HG02678 (cell line): ENCODE results near the gene MME.
"Not testable (repeated sequence)": the region's sequence is repeated elsewhere in the genome, so short reads cannot be mapped to it uniquely, and the experiment has no call there.

Source experiments
- ATAC-seq: cut with Tn5 transposase; IDR thresholded peaks from one replicate; pipeline ENCODE4 v1.9.1; 2021; ENCODE audit warnings: mild to moderate bottlenecking, moderate library complexity; ENCODE audit not compliant: unreplicated experiment

The MME gene

DNA sequence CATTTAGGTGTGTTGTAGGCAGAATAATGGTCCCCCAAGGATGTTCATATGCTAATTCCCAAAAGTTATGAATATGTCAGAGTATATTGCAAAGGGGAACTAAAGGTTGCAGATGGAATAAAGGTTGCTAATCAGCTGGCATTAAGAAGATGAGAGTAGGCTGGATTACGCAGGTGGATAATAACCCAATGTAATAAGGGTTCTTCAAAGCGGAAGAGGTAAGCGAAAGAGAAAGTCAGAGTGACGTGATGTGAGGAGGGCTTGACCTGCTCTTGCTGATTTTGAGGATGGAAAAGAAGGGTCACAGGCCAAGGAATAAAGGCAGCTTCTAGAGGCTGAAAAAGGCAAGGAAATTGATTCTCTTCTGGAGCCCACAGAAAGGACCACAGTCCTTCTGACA lies 109.4 kb downstream of the MME start:
- no peak for ATAC-seq

DNA sequence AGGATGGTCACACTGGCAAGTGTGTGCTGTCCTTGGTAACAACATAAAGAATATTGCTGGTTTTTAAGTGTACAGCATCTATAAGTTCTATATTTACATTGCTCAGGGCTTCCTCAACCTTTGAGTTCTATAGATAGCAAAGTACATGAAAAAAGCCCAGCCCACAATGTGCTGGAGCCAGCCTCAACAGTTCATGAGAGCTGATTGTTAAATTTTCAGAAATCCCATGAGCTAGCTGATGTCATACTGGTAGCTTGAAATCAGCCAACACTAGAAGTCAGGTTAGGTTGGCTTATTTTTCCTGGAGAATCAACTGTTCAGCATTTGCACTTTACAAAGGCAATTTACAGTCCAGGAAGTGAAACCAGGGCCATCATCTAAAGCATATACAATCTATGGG lies 110.6 kb downstream of the MME start:
- ATAC-seq = no peak

DNA sequence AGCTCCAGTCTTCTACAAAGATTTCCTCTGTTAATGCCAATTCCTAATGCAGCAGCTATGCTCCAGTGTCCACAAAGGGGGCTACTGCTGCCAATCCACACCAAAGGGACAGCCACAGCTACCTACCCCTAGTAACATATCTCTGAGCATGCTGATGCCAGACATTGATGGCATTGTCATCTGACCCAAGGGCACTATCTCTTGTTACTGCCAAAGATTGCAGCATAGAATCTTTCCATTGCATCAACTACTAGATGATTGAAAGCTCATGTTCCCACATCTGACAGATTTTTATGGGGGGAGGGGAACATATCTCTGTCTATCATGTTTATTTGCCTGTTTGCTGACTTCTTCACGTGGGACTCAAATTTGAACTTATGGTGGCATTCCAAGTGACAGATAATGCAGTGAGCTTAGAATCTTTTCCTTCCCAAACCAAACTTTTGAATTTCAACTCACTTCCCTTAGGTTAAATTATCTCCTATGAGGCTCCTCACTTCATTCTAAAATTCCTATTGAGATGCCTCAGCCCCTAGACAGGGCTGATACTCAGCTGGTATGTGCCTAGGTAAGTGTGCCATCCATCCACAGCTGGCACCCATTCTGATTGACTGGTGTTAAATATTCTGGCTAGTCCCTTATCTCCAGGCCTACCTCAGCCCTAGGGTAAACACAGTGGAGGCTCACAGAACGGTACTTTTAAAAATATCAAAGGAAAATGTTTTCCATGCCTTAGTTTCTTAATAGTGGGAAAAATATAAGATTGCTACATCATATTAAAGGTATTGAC lies 113.0 kb downstream of the MME start:
- ATAC-seq = no peak

DNA sequence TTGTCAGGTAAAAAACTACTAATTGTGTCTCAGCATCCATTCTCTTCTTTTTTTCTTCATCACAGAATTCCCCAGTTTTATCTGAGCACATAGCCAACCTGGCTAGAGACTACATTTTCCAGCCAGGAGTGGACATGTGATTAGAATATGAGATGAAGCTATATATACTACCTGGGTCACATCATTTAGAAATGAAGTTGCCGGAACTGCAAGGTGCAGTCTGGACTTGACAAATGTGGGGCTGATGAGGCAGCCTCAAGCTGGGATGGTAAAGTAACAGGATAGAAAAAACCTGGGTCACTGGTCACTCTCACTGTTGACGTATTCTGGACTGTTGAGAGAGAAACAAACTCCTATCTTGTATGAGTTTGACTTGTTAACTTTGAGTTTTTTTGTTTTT lies 113.7 kb downstream of the MME start:
- no peak for ATAC-seq

DNA sequence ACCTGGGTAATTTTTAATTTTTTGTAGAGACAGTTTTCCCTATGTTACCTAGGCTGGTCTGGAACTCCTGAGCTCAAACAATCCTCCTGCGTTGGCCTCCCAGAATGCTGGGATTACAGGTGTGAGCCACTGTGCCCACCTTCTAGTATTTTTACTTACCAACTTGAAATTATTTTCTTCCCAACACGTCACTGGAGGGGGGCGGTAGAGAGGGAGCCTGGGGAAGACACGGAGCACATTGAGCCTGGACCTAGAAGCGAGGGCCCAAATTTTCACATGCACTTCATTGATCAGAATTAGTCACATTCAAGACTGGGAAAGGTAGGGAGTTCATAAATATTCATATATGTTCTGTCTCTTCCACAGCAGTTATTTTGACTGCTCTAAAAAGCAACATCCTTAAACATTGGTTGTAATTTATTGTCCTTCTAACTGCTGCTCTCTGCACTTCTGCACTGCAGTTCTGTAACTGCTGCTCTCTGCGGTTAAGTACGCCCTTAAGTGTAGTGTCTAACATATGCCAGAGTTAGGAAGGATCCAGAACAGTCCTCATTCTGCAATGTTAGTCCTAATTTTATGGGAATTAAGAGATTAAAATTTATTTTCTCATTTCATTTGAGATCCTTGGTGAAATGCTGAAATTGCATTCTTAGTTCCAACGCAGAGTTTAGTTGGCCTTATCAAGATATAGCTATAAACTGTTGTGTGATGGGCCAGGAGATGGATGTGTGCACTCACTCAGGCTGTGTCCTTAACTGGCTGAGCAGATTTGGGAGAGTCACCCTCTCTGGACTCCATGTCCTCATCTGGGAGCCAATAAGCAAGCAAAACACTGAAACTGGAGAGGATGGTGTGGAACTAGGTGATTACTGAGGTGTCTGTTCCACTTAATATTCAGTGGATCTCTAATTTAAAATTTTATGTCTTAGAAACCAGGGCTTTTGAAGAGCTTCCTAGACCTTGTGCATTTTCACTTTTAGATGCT lies 115.1 kb downstream of the MME start:
- no peak for ATAC-seq

DNA sequence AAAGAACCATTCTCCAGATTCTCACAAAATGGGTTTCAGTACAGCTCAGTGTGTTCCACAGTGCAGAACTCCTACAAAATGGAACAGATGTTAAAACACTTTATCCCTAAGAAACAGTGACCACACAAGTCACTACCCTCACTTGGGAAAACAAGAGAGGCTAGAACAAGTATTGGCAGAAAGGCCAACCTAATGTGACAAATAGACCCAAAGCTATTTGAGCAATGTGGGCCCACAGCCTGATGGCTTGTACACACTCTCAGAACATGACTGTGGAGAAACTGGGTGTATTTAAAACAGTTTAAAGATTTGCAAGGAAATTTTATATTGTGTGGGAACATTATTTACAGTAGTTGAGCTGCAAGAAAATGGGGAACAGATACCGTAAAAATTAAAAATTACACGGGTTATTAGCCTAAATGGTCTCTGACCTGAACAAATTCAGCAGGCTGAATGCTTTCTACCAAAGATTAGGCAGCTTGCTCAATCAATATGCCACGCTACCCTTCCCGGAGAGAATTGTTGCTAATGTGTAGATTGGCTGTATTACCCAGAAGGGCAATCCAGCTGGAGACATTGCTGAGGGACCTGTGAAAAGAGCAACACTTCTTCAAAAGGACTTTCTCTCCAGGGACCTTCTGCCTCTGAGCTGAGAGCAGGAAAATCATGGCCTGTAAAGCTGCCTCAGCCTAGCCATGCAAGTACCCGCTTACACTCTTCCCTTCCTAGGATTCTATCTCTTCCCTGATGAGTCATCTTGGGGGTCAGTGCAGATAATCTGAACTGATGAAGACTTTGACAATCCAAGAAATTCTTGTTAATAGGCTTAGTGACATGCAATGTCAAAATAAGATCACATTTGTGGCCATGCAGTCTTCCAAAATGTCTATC lies 116.3 kb downstream of the MME start:
- ATAC-seq = no peak

DNA sequence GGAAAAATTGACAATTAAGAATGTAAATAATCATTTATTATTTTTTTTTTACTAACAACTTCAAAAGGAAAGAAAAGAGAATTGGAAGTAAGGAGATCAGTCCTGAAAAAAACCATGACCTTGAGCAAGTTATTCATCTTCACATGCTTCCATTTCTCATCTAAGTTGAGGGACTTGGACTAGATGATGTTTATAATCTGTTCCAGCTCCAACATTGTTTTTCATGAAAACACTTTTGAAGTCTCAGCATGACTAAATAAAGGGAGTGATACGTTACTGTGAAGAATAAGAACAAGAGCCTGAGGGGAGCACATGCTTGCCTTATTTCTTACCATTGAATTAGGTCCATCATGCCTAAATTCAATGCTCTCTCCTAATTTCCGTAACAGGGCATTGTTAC lies 117.7 kb downstream of the MME start:
- no peak for ATAC-seq

DNA sequence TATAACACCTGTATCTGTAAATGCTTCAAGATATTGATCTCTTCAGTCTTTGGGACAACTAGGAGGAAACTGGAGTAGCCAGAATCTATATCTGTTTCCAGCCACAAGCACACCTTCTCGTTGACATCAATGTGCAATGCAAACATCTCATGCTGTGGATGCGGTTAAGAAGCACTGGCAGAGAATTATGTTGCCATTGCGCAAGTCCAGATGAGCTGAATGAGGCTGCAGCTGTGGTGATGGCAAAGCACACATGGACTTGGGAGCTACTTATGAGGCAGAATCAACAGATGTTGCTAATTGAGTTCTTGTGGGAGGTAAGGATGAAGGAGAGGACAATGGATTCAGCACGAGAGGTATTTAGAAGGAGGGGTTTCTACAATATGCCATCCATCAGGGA lies 122.5 kb downstream of the MME start:
- no peak for ATAC-seq

DNA sequence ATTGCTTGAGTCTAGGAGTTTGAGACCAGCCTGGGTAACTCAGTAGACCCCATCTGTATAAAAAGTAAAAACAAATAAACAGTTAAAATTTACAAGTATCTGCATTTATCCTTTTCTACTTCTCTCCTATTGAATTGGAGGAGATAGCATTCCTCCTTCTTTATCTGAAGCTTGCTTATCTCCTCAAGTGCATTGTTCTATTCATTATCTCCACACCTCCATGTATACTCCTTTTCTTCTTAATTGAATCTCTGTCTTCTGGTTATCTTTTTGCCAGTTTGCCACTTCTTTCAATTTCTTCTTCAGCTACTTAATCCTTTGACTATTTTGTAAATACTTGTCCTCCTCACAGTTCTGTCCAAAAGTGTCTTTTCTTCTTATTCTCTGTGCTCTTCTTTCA lies 124.7 kb downstream of the MME start:
- ATAC-seq = no peak

DNA sequence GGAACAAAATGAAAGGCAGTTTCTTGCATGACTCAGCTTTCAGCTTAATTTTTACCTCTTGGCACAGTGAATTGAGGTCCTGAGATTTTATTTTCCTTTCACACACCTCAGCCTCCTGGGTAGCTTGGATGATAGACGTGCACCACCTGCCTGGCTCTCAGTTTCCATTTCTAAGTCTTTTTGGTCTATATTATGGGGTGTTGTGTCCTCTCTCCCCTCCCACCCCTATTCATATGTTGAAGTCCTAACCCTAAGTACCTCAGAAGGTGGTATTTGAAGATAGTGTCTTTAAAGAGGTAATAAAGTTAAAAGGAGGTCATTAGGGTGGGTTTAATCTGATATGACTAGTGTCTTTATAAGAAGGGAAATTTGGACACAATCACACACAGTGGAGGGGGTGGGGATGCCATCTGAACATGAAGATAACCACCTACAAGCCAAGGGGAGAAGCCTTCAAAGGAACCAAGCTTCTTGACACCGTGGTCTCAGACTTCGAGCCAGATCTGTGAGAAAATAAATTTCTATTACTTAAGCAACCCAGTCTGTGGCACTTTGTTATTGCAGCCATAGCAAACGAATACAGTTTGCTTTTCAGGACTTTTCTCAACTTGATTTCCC lies 128.2 kb downstream of the MME start:
- no peak for ATAC-seq

DNA sequence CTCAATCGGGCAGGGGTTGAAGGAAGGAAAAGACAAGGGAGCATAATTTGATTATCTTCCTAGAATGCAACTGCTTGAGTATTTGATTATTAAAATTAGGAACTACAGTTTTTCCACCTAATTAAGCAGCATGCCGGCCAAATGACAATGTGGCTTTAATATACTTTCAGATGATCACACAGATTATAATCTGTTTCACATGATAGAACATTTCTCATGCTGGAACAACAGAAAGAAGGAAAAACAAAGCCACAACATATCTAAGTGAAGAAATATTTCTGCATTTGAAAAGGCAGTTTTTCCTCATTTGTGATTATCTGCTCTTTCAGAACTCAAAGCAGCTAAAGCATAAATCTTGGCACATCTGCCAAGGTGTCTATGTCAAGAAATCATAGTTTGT lies 130.6 kb downstream of the MME start:
- ATAC-seq = no peak

DNA sequence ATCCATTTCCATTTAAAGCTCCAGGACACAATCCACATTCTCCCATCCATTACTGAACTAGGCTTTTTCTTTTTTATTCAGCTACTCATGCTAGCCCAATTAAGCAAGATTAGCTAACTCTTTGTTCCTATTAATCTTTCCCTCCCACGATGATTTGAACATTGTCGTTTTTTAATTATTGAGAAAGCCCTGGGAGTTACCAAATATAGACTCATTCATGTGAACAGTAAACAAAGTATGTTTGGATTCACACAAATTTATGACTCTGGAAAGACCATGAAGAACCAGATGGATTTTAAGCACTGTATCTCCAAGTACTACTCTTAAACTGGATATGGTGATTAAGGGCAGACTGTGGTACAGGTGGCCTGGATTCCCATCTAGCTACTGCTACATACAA lies 131.1 kb downstream of the MME start:
- ATAC-seq = no peak

DNA sequence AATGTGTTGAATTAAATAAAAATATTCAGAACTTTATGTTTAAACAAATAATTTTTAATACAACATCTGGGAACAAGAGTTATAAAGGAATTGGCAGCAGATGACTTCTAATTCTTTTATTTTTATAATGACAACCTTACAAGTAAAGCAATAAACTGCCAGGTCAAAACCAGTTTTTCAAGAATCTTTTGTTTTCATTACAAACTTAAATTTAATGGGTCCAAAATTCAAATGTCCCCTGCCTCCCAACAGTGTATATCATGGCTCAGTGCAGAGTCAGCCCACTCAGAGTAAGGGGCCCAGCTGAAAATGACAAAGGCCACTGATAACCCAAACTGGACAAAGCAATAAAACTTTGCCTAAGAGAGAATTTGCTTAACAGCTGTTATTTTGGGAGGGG lies 131.8 kb downstream of the MME start:
- ATAC-seq = no peak

DNA sequence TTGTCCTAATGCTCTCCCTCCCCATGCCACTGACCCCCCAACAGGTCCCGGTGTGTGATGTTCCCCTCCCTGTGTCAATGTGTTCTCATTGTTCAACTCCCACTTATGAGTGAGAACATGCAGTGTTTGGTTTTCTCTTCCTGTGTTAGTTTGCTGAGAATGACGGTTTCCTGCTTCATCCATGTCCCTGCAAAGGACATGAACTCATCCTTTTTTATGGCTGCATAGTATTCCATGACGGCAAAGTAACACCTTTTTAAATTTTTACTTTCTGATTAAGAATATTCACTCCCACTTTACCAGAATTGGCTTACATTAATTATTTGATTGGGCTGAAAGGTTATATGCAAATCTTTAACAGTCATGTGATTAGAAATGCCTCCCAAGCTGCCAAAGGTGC lies 135.9 kb downstream of the MME start:
- not testable (repeated sequence) for ATAC-seq

DNA sequence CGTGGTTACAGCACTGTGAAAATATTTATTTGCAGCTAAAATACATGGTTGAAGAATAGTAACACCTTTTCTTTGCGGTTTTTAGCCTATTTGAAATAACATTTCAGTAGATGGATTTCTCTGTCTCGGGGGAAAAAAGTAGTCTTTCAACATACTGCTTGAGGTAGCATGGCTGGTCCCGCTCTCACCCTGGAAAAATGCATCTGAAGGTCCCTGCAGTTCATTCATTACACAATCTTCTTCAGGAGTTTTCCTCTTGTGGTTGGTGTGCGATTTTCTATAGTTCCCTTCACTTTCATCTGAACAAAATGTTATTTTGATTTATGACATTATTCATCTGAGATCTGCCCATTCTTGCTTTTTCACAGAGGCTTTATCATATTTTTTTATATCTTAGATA lies 137.5 kb downstream of the MME start:
- no peak for ATAC-seq

DNA sequence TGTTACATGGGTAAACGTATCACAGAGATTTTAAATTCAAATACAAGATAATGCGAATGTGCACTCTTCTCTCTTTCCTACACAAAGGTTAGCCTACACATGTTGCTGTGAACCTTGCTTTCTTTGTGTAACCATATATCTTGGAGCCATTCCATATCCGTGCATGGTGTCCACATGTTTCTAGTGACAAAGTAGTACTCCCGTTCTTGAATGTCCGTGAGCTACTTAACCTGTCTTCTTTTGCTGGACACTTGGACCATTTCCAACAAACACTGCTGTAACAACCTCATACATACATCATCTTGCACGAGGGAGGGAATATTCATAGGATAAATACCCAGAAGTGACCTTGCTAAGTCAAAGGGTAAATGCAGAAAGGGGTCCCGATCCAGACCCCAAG lies 138.3 kb downstream of the MME start:
- no peak for ATAC-seq

DNA sequence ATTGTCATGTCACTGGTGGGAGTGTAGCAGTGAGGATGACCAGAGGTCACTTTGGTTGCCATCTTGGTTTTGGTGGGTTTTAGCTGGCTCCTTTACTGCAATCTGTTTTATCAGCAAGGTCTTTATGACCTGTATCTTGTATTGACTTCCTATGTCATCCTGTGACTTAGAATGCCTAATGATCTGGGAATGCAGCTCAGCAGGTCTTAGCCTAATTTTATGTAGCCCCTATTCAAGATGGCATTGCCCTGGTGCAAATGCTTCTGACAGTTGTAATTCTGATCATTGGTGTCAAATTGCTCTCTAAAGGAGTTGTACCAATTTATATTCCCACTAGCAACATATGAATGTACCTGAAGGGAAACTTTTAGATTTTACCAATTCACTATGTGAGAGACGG lies 139.0 kb downstream of the MME start:
- no peak for ATAC-seq

DNA sequence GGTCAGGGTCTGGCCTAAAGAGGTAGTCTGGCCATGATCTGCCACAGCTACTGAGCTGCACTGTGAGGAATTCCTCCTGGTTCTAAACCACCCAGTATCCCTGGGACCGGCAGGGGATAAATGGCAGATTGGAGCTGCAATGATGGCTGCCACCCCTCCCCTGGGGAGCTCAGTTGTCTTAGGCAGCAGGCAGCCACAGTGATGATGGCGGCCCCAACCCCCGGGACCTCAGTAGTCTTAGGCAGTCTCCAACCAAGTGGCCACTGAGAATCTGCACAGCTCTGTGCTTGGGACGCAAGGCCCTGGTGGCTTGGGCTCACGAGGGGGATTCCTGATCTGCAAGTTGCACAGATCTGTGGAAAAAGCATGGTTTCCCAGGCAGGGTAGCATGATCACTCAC lies 145.3 kb downstream of the MME start:
- no peak for ATAC-seq

DNA sequence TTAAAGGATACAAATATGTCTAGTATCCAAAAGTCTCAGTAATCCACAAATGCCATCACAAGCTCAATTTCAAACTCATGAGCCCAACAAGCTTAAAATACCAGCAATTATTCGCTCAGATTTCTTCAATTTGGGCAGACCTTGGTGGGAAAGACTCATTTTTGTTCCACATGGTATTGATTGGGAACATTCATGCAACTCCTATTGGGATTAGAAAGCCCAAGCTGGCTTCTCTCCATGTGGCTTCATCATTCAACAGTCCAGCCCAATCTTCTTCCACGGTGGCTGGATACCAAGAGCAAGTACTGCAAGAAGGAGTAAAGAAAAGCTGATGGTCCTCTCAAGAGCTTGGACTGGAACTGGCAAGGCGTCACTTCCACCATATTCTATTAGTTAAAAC lies 147.0 kb downstream of the MME start:
- no peak for ATAC-seq

DNA sequence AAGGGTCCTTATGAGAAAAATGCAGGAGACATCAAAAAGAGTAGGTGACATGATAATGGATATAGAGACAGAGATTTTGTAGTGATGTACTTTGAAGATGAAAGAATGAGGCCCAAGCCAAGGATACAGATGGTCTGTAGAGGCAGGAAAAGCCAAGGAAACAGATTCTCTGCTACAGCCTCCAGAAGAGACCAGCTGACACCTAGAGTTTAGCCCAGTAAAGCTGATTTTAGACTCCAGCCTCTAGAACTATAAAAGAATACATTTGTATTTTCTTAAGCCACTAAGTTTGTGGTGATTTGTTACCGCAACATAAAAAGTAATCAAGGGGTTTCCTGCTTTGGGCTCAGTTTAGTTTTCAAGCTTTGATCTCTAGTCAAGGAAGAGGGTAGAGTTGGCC lies 148.6 kb downstream of the MME start:
- no peak for ATAC-seq

DNA sequence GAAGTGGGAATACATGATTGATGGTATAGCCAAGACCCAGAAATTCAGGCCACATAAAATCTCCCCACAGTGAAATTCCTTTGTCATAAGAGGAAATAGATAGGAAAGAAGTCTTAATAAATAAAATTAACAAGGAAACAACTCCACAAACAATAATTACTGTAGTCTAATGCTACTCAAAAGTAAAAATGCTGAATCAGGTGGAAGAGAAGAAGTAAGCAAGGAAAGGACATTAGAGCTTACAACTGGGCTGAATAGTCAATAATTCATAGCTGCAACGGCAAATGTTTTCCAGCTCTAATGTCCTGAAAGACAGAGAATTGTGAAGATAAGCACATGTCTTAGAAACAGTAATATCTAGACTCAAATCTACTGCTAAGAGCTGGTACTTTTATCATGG lies 149.0 kb downstream of the MME start:
- ATAC-seq = no peak
